Eye (tissue), 1 donor: ENCODE measurements around the gene IL13RA2.

Experiments
- DNase-seq: peaks from one replicate; pipeline ENCODE4 v3.0.0-alpha.2; 2015

IL13RA2 gene

DNA sequence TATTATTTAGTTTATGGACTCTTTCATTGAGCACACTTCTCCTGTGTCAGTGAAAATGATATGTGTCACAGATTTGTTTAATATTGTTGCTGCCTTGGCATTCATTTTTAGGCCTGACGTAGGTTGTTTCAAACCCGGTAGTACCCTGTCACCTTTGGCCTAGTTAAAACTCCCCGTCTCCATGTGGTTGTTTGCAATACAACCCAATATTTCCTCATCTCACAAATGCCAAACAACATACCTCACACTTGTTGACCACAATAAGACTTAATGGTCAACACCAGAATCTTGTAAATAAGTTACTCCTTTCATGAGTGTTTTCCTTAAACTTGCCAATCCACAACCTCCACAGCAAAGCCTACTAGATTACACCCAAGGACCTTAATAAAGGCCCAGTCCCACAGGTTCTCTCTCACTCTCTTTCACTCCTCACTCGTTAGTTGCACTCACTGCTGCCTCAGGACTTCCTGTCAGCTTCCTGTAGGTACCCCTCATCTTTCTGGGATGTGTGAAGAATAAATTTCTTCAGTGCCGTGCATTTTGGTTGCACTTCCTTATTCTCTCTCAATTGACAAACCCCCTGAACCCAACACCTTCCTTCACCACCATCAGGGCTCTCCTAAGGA, 31.3 kb downstream of the IL13RA2 start:
- no peak for DNase-seq

DNA sequence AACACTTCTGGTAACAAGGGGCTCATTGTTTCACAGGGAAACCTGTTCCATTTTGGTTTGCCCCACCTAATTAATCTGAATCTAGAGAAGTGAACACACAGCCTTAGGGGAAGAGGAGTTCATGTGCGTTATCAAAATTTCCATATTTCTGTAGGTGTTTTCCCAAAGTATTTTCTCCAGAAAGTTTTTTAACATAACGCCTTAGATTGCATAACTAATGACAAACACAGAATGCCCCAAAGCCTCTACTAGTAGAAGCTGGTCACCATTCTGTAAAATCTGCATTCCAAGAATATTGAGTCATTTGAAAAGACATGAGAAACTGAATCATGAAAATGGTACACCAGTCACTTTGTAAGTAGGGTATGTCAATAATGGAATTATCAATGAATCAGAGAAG, 41.1 kb downstream of the IL13RA2 start:
- no peak for DNase-seq

DNA sequence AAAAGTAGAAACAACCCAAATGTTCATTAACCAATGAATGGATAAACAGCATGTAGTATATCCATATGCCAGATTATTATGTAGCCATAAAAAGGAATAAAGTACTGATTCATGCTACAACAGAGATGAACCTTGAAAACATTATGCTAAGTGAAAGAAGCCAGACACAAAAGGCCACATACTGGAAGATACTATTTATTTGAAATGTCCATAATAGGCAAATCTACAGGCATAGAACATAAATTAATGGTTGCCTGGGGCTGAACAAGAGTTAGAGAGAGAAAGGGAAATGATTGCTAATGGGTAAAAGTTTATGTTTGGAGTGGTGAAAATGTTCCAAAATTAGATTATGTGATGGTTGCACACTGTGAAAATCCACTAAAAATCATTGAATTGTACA, 44.4 kb downstream of the IL13RA2 start:
- DNase-seq: no peak

DNA sequence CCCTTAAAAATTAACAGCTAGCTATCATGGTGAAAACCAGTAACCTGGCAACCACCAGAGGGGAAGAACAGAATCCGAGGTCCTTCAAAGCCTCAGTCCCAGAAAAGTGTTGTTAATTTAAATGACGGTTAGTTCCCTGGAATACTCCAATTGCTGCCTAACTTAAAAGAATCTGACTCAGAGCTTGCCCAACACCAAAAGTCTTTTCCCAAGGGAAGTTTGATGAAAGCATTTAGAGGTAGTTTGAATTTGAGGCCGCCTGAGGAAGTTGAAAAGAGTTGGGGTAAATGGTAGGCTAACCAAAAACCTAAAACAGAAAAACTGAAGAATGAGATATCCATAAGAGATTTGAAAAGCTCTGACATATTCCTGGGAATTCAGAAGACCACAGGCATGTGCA, 46.6 kb downstream of the IL13RA2 start:
- DNase-seq: no peak

DNA sequence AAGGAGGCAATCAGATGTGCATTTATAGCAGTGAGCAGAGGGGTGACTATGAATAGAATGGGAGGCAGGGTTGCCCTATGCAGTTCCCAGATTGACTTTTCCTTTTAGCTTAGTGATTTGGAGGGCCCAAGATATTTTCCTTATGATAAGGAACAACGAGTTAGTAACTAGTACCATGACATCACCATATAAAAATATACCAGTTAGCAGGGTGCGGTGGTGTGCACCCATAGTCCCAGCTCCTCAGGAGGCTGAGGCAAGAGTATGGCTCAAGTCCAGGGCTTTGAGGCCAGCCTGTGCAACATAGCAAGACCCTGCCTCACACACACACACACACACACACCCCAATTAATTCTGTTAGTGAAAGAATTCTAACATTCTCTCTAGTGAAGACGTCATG, 53.0 kb downstream of the IL13RA2 start:
- no peak for DNase-seq

DNA sequence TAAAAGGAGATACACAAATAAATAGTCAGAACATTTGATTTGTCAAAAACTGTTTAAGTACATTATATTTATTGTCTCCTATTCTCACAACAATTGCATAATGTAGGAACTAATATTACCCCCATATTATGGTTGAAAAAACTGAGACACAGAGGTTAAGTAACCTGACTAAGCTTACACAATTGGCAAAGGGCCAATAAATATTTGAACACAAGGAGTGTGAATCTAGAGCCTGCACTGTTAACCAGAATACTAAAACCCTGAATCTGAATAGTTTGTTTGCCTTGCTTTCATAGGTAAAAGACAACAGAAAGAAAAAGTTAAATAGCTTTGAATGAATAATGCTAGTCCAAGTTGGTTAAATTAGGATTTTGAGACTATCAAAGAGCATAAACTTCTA, 55.2 kb downstream of the IL13RA2 start:
- no peak for DNase-seq

DNA sequence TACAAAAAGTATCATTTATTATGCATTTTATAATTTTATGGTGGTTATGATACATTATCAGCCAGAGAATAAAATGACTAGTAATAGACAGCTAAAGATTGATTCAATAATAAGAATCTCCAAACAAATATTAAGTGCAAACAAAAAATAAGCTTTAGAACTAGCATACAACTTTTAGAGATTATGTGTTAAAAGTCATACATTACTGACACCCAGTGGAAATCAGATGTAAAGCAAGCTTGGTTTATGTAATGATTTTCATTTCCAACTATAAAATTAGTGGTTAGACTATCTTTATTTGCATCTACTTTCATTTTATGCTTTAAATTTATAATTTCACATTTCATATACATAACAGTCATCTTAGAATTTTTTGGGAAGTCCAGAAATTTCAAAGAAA, 57.7 kb downstream of the IL13RA2 start:
- peak; percentile 5 for DNase-seq
